ENCODE measurements around the gene MTRF1. TPM values are rescaled to one million over a fixed set of nuclear protein-coding genes. Genes with fewer than 3 reads are reported as not detected.

MTRF1 gene
- total and polyA plus RNA-seq, 11 donors, result 8.3 to 12.0 (median 10.1) TPM

- ATAC-seq (no peak), DNase-seq (no peak)
- intact Hi-C loops (cut with DNase I), result loop anchor here in 4 of 10 donors (5.0 to 10.0 kb wide), 2 partner anchors 63 to 65 kb away; partner anchors contain the start of gene MTRF1 (in 4 of the 4)
- no peaks in the 10 kb centered on the region for H3K9me3 ChIP-seq
- WGBS, 4 donors, result 84 to 91% (median 87%) methylated on average over 2 of the region's 2 CpGs
- no peak overlapping the region for H3K27ac ChIP-seq
- peaks cover 0 to 5% (median 0%) of the 10 kb centered on the region in 12 donors for H3K4me1 ChIP-seq
- no peak overlapping the region for H3K4me3 ChIP-seq
- H3K27me3 ChIP-seq, result no peaks in the 10 kb centered on the region
- TF ChIP-seq CTCF (IDR thresholded peaks at IDR 0.05) (no peak), POLR2A (IDR thresholded peaks at IDR 0.05) (no peak)
- no peaks in the 10 kb centered on the region for H3K36me3 ChIP-seq
Observed at GRCh38 chr13:41199526-41199925, 63.9 kb downstream of the MTRF1 start.

GRCh38 chr13:41199079-41199478 lies 64.3 kb downstream of the MTRF1 start:
- Histone ChIP-seq H3K27ac (no peak overlapping the region), H3K36me3 (no peaks in the 10 kb centered on the region), H3K27me3 (no peaks in the 10 kb centered on the region), H3K4me1 (peaks cover 0 to 6% (median 0%) of the 10 kb centered on the region in 12 donors), H3K9me3 (no peaks in the 10 kb centered on the region), H3K4me3 (no peak overlapping the region)
- no peak for DNase-seq
- intact Hi-C loops (cut with DNase I), result loop anchor here in 4 of 10 donors (5.0 to 10.0 kb wide), 2 partner anchors 63 to 66 kb away; partner anchors contain the start of gene MTRF1 (in 4 of the 4)
- no peak for ATAC-seq
- 83 to 89% (median 87%) methylated on average over 5 of the region's 5 CpGs for WGBS, 4 donors
- TF ChIP-seq CTCF (IDR thresholded peaks at IDR 0.05) (no peak), POLR2A (IDR thresholded peaks at IDR 0.05) (no peak)

- peaks cover 0 to 28% (median 14%) of the 10 kb centered on the region in 12 donors for H3K4me1 ChIP-seq
- 67 to 74% (median 71%) methylated on average over 2 of the region's 2 CpGs for WGBS, 4 donors
- H3K36me3 ChIP-seq, result no peaks in the 10 kb centered on the region
- intact Hi-C loops (cut with DNase I), result loop anchor here in 5 of 10 donors (2.0 to 10.0 kb wide), 3 partner anchors 62 to 68 kb away; partner anchors contain the start of gene MTRF1 (in 4 of the 5)
- DNase-seq (no peak), ATAC-seq (no peak)
- H3K4me3 ChIP-seq, result no peak overlapping the region
- no peak overlapping the region for H3K27ac ChIP-seq
- no peaks in the 10 kb centered on the region for H3K27me3 ChIP-seq
- TF ChIP-seq CTCF (IDR thresholded peaks at IDR 0.05) (no peak), POLR2A (IDR thresholded peaks at IDR 0.05) (no peak)
- H3K9me3 ChIP-seq, result no peaks in the 10 kb centered on the region
Observed at GRCh38 chr13:41196620-41197019, 66.8 kb downstream of the MTRF1 start.

- no peak overlapping the region for H3K4me3 ChIP-seq
- H3K27ac ChIP-seq, result no peak overlapping the region
- no peaks in the 10 kb centered on the region for H3K9me3 ChIP-seq
- ATAC-seq (no peak), DNase-seq (no peak)
- H3K36me3 ChIP-seq, result no peaks in the 10 kb centered on the region
- intact Hi-C loops (cut with DNase I), result loop anchor here in 5 of 10 donors (2.0 to 10.0 kb wide), 3 partner anchors 61 to 69 kb away; partner anchors contain the start of gene MTRF1 (in 4 of the 5)
- peaks cover 0 to 34% (median 16%) of the 10 kb centered on the region in 12 donors for H3K4me1 ChIP-seq
- no peaks in the 10 kb centered on the region for H3K27me3 ChIP-seq
- TF ChIP-seq CTCF (IDR thresholded peaks at IDR 0.05) (no peak), POLR2A (IDR thresholded peaks at IDR 0.05) (no peak)
Observed at GRCh38 chr13:41196011-41196410, 67.4 kb downstream of the MTRF1 start.

All from heart left ventricle (tissue), 16 donors.